T1000 (cell line): ENCODE data around the gene NEMF.
"Not testable (repeated sequence)": the region's sequence is repeated elsewhere in the genome, so short reads cannot be mapped to it uniquely, and the experiment has no call there.

Source experiments
- DNase-seq: peaks from one replicate; lab custom pipeline; 2025; ENCODE audit warnings: mixed read lengths; lab: John Stamatoyannopoulos, UW

Gene NEMF

GRCh38 chr14:49746476-49746875, 106.1 kb downstream of the NEMF start:
- DNase-seq = not testable (repeated sequence)

- no peak for DNase-seq
Observed at GRCh38 chr14:49745191-49745590, 107.4 kb downstream of the NEMF start.

- DNase-seq = not testable (repeated sequence)
Observed at GRCh38 chr14:49735669-49736068, 116.9 kb downstream of the NEMF start.

GRCh38 chr14:49733836-49734235, 118.8 kb downstream of the NEMF start:
- no peak for DNase-seq

GRCh38 chr14:49732896-49733295, 119.7 kb downstream of the NEMF start:
- DNase-seq = no peak
